GM19324 (cell line): ENCODE measurements around the gene EXOC6B.

Experiments
- ATAC-seq: cut with Tn5 transposase; IDR thresholded peaks from one replicate; pipeline ENCODE4 v1.9.1; 2021; ENCODE audit warnings: mild to moderate bottlenecking, moderate library complexity; ENCODE audit not compliant: unreplicated experiment, low FRiP score

The EXOC6B gene

DNA sequence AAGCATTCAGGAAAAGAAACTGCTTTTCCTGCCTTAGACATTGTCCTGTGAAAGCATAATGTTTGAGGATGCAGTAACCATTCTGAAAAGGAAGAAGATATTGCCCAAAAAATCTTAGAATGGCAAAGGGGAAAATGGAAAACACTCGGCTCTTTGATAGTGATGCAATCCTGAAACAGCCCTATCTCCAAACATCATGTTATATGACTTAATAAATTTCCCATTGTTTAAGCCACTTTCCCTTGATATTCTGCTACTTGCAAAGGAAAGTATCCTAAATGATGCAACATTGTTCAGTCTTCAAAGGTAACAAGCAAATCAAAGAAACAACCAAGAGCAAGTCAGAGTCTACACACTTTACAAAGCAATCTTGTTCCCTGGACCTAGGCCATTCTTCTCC, 78.5 kb downstream of the EXOC6B start:
- no peak for ATAC-seq

DNA sequence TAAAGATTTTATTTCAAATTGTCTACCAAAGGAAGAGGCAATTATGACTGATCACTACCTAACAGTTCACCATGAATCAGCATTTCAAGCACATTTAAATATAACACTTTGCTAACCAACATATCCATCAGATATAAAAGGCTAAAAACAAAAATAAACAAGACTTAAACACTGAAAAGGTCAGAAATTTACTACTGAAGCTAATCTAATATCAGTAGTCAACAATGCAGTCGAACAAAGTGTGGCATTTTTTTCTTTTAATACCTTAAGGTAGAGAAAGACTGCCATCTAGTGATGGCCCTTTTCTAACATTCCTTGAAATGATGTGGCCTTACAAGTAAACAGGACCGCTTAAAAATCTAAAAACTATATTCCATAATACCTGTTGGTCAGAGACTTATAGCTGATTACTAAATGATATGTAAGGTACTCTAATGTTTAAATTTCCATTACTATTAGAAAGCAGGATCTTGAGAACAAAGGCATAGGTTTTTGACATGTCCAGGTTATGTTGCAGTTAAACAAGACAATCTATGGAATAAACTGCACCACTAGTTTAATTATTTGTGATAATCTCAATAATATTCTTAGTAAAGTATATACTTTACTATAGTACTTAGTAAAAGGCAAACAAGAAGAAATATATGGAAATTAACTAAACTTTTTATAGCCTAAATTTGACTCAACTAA, 80.0 kb downstream of the EXOC6B start:
- no peak for ATAC-seq

DNA sequence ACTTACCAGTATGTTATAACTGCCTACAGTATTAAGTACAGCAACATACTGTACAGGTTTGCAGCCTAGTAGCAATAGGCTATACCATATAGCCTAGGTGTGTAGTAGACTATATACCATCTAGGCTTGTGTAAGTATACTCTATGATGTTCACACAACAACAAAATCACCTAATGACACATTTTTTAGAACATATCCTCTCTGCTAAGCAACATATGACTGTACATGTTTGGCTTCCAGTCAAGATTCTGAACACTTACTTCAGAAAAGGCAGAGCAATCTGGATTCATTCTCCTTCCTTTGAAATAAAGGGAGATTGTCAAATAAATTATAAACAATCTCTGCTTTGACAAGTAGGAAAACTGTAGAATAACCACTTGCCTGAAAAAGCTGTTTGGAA, 81.8 kb downstream of the EXOC6B start:
- ATAC-seq = no peak

DNA sequence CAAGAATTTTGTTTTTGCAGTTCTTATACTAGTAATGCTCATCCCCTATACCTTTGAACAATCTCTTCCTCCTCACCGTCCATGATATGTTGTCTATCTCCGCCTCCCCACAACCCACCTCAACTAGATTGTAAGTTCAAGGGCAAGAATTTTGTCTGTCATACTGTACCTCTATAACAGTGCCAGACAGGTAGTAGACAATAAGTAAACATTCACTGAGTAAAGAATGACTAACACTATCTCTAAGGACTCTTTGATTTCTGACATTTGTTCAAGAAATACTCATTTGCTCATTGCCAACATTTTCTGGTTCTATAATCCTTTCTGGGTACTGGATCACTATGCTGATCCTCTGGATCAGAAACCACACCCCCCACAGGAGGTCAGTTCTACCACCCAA, 82.4 kb downstream of the EXOC6B start:
- ATAC-seq = no peak

DNA sequence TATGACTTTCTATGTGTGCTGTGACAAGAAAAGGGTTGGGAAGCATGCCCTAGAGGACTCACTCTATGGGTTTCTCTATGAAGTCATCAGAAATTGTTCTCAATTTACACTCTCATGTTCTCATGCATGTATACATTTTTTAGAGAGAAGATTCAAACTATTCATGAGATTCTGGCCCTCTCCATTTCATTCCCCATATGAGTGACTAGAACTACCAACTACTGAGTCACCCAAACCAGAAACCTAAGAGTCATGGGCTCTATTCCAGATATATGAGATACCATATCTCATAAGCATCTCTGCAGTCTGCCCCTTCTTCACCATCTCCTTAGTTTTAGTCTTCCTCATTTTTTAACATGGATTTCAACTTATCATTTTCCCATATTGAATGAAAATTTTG, 87.7 kb downstream of the EXOC6B start:
- ATAC-seq = no peak

DNA sequence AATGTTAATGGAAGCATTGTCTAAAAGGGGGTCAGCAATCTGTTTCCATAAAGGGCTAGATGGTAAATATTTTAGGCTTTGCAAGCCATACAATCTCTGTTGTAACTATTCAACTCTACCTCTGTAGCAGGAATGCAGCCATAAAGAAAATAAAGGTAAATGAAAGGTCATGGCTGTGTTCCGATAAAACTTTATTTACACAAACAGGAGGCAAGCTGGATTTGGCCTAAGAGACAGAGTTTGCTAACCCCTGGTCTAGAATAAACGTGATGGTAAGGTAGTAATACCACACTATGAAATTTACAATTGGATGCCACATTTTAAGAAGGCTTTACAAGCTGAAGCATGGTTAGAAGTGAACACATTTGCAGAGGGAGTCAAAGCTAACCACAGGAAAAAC, 91.4 kb downstream of the EXOC6B start:
- ATAC-seq = no peak

DNA sequence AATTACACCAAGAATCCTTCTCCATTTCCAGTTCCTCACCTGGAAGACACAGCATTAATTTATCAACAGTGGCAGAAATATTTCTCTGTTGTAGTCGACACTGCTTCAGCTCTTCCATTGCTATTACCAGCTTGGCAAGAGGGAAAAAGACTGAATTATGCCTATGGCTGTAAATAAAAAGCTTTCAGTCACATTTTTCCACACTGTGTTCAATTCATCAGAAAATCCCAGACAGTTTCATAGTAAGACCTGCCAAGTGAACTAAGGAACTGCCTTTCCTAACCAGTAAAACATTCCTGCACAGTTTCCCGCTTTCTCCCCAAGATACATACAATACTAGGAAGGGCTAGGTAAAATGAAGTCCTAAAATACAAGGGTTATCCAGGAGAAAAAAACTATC, 94.7 kb downstream of the EXOC6B start:
- no peak for ATAC-seq

DNA sequence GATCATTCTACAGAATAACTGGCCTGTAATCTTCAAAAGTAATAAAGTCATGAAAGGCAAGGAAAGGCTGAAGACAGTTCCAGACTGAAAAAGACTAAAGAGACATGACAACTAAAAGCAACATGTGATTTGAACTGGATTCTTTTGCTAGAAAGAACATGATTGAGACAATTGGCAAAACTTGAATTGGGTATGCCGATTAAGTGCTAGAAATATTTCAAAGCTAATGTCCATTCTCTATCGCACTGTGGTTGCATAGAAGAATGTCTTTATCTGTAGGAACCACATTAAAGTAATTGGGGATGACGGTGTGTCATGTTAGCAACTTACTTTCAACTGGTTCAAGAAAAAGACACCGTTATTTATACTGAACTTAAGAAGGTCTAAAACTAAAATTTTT, 98.5 kb downstream of the EXOC6B start:
- no peak for ATAC-seq

DNA sequence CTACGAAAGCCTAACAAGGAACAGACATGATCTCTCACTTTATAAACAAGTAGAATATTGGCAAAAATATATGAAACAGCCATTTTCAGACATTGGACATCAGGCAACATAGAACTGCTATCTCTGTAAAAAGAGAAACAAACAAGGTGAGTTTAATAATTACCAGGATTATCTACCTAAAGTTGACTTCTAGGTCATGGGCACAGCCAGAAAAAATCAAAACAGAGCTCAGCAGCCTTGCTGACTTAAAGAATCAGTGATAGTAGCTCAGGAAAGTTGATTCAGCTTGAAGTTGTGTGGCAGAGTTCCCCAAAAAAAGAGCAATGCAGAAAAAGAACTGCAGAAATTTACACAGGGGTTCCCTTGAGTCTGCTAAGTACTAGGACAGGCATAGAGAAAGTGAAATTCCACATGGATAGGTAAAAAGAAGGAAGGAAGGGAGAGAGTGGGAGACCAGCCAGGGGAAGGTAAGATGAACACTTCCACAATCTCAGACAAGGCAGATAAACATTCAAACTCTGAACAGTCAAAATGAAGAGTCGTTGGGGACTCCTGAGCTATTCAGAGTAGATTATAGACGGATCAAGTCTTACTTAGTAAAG, 102.0 kb downstream of the EXOC6B start:
- ATAC-seq = no peak

DNA sequence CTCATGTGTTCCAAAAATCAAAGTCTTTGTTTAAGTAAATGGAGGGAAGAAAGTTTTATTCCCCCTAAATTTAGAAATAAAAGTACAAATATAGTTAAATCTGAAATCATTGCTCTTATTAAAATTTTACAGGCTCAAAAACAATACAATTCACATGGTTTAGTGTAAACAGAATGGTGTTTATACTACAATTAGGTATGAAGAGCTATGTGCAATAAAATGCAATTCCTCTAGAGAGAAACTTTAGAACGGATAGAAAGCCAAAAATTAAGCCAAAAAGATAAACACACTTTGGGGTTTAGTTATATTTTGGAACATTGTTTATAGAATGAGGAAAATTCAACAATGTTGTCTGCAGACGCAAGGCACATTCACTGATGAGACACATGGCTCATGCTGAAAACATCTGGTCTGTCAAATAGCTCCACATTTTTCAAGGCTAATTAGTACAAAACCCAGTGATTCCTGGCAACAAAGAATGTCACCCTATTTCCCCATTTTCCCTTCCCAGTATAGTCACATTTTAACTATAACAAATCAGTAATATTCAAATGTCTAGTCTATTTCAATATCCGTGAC, 103.3 kb downstream of the EXOC6B start:
- ATAC-seq = no peak

DNA sequence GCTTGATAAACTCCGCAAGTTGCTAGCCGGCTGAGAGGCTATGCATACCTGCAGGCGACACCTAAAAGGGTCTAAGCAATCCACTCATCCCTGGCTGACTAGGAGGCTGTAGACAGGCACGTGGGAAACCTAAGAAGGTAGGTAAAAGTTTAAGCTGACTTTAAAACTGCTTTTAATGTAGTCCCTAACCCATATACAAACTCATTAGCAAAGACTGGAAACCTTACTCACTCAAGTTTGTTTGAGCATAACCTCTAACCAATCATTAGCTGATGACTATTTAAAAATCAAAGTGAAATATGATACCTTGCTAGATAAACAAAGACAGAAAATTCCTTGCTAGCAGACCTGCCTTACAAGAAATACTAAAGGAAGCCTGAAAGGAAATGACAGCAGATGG, 106.4 kb downstream of the EXOC6B start:
- ATAC-seq = no peak

DNA sequence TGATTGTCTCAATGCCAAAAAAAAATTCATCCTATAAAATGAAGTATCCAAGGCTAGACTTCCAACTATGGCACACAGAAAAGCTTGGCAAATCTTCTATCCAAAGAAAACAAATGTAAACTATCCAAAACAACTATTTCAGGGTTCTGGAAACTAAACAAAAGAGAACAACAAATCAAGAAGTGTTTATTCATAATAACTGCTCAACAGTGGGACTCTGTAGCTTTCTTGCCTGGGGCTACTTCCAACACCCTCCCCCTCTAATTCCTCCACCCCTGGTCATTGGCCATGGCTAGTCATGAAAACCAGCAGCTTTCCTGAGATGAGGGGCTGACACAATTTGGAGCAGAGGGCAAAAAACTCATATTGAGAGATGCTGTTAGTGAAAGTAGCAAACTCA, 107.0 kb downstream of the EXOC6B start:
- no peak for ATAC-seq

DNA sequence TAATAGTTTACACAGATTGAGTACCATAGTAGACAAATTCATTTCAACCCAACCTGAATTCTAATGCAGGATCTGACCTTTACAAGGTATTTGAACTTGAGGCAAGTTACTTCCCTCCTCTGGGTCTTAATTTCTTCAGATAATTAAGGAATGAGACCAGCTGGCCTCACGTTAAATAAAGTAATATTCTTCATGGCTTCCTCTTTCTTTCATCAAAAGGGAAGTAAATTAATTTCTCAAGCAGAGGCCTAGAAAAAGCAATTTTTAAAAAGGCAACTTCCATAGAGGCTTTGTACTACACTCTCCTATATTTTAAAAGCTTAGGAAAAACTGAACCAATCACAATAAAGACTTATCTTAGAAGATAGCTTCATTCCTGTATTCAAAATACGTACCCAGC, 109.2 kb downstream of the EXOC6B start:
- no peak for ATAC-seq

DNA sequence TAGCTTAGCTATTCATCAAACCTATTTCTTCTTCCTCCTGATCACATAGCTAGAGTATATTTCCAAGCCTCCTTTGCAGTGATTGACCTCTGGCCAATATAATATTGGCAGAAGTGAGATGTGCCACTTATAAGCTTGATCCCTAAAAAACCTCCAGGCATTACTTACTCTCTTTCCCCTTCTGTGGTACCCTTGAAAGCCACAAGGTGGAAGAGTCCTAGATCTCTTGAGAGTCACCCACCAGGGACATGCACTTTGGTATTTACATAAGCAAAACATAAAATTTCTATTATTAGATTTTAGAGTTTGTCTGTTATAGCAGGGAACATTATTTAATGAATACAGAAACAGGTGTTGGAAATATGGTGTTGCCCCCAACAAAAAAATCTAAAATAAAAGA, 112.0 kb downstream of the EXOC6B start:
- ATAC-seq = no peak

DNA sequence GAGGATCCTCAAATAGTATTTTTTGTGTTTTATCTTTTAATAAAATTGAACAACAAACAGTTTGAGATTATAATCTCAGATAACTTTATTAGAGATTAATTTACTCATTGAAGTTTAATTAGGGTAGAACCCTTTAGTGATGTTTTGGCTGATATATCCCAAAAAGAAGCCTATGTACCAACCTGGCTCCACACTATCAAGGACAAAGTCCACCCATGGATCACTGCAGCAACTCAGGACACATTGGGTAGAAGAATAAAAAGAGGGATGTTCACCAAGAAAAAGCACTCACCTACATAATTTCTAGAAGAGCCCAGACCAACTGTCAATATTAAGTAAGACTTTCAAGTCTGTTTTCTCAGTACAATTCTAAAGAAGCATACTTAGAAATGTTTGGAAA, 112.9 kb downstream of the EXOC6B start:
- ATAC-seq = no peak

DNA sequence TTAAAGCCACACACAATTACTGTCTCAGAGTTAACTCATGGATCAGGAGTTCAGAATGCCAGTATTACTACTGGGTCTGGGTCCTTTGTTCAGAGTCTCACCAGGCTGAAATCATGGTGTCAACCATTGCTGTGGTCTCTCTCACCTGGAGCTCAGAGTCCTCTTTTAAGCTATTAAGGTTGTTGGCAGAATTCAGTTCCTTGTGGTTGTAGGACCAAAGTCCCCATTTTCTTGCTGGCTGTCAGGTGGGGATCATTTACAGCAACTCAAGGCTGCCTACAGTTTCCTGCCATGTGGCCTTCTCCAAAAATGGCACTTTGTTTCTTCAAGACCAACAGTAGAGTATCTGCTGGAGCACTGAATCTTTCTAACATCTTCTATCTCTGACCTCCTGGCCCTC, 113.5 kb downstream of the EXOC6B start:
- no peak for ATAC-seq

DNA sequence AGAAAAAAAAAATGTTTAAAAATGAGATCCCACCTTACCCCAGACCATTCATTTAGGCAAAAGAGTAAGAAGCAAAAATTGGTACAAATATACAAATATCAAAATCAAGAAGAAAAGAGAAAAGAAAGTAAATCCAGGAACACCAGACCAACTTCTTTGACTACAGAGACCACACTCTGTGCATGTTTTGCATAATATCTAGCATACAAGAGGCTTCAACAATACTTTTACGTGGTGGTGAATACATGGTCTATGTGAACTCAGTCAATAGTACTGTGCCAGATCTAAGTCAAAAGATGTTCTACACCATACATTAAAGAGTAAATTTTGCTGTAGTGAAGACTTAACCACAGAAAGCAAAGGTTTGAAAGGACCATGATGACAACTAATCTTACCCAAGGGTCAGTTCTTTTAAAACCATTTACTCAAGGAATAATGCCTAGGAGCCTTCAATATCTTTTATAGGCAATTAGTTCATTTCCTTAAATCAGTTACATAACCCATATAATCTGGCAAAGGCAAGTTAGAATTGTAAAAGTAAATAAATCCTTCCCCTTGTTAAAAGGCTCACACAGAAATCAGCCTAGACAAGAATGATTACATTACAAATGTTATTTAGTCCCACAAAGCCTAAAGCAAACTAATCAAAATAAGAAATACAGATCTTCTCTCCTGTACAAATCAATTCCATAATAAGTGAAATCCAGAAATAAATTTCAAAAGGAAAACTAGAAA, 115.2 kb downstream of the EXOC6B start:
- ATAC-seq = no peak

DNA sequence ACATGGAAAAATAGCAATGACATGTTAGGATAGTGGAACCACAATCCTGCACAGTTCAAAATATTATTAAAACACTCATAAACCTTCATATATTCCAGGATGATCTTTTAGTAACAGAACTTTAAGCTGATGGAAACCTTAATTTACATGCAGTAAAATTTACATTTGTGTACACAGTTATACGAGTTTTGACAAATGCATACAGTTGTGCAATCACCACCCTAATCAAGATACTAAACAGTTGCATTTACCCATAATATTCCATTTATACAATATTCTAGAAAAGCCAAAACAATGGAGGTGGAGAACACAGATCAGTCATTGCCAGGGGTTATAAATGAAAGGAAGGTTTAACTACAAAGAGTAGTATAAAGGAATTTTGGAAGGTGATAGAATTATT, 117.6 kb downstream of the EXOC6B start:
- no peak for ATAC-seq

DNA sequence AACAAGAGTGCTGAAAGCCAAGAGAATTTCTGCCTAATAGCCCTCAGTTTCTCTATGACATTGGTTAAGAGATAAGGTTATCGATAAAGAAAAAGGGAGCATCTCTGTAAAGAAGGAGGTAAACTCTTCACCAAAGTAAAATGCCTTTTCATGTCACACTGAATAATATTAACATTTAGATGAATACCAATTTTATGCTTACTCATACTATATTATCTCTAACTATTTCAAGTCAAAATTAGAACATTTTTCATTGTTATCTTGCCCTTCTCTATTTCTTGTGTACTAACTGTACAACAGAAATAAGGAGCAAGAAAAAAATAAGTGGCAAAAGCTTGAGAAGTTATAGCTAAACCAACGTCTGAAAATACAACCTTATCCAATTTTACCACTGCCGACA, 127.5 kb downstream of the EXOC6B start:
- no peak for ATAC-seq

DNA sequence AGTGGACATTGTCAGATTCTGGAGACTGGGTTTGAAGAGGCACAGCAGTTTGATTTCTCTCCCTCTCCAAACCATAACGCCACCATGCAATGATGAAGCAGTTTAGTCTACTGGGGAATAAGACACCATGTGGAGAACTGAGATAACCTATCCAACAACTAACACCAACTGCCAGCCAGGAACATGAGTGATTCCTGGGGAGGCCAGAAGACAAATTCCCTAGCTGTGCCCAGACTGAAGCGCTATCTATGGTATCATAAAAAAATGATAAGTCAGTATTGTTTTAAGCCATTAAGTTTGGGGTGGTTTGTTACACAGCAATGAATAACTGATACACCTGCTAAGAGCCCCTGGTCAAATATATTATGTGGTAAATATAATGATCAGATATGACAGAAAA, 129.3 kb downstream of the EXOC6B start:
- no peak for ATAC-seq

DNA sequence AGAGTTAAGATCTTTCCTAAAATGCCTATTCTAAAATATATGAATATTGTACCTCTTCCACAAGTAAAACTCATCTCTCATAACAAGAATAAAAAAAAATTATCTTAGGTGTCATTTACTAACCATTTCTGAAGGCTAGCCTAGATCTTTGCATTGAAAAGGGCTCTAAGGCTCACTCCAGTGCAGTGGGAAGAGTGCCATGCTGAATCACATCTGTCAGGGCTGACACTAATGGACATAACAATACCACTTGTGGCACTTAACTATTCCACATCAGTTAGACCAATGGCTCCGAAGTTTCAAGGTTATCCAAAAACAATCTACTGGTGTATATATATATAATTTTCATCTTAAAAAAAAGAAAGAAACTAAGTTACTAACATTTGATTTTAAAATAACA, 130.2 kb downstream of the EXOC6B start:
- no peak for ATAC-seq
